GM23338 (cell line): ENCODE measurements around the gene C16orf86. TPM values are rescaled to one million over a fixed set of nuclear protein-coding genes. Genes with fewer than 3 reads are reported as not detected.

Source experiments
- ATAC-seq: fragments of 200-7000 bp; cut with Tn5 transposase; 3 replicates; pipeline ENCODE4 v1.9.1; 2020
- DNase-seq: peaks from one replicate; pipeline ENCODE4 v3.0.0-alpha.2; 2015; ENCODE audit warnings: low spot score
- H2AFZ ChIP-seq: fragments of 200-600 bp; sonication (generic); 2 replicates; pipeline ENCODE4 v1.8.0; 2016; ENCODE audit warnings: antibody characterized with exemption, mild to moderate bottlenecking, moderate library complexity
- H3F3A ChIP-seq: fragments of 200-600 bp; sonication (generic); replicated peaks from 2 replicates; pipeline ENCODE4 v1.8.0; 2017; ENCODE audit warnings: antibody characterized with exemption, mixed run types, low read depth
- H3K27ac ChIP-seq: fragments of 200-600 bp; sonication (generic); 2 replicates; pipeline ENCODE4 v1.6.1; 2016; ENCODE audit warnings: low read depth
- H3K27me3 ChIP-seq: fragments of 200-600 bp; sonication (generic); 2 replicates; pipeline ENCODE4 v1.8.0; 2016; ENCODE audit warnings: mild to moderate bottlenecking, mixed run types, moderate library complexity; ENCODE audit not compliant: insufficient read depth
- H3K36me3 ChIP-seq: fragments of 200-600 bp; sonication (generic); 2 replicates; pipeline ENCODE4 v1.8.0; 2016; ENCODE audit warnings: mild to moderate bottlenecking; ENCODE audit not compliant: insufficient read depth
- H3K4me1 ChIP-seq: fragments of 200-600 bp; sonication (generic); 2 replicates; pipeline ENCODE4 v1.8.0; 2016; ENCODE audit warnings: mild to moderate bottlenecking, moderate library complexity; ENCODE audit not compliant: insufficient read depth
- H3K4me2 ChIP-seq: fragments of 200-600 bp; sonication (generic); 2 replicates; pipeline ENCODE4 v1.7.1; 2017; ENCODE audit warnings: mixed run types
- H3K4me3 ChIP-seq: fragments of 200-600 bp; sonication (generic); 2 replicates; pipeline ENCODE4 v1.6.1; 2016; ENCODE audit warnings: mixed run types
- H3K79me2 ChIP-seq: fragments of 200-600 bp; sonication (generic); replicated peaks from 2 replicates; pipeline ENCODE4 v1.8.0; 2017; ENCODE audit warnings: mild to moderate bottlenecking; ENCODE audit not compliant: insufficient read depth
- H3K9me2 ChIP-seq: fragments of 200-600 bp; sonication (generic); 2 replicates; pipeline ENCODE4 v1.8.0; 2017; ENCODE audit not compliant: insufficient read depth
- H4K20me1 ChIP-seq: fragments of 200-600 bp; sonication (generic); replicated peaks from 2 replicates; pipeline ENCODE4 v1.8.0; 2017; ENCODE audit warnings: mild to moderate bottlenecking; ENCODE audit not compliant: insufficient read depth
- H3K27ac Mint-ChIP-seq: 2 replicates; pipeline ENCODE4 v1.8.0; 2020; ENCODE audit warnings: inconsistent platforms, mild to moderate bottlenecking, moderate library complexity, mixed read lengths
- H3K27me3 Mint-ChIP-seq: 3 replicates; pipeline ENCODE4 v1.8.0; 2022; ENCODE audit warnings: low read depth, mild to moderate bottlenecking, moderate library complexity, mixed read lengths, inconsistent platforms; ENCODE audit not compliant: insufficient read depth, poor library complexity
- H3K36me3 Mint-ChIP-seq: 3 replicates; pipeline ENCODE4 v1.8.0; 2021; ENCODE audit warnings: low read depth, mild to moderate bottlenecking, inconsistent platforms, moderate library complexity, mixed read lengths
- H3K4me1 Mint-ChIP-seq: 3 replicates; pipeline ENCODE4 v1.8.0; 2020; ENCODE audit warnings: mild to moderate bottlenecking, inconsistent platforms, mixed read lengths
- H3K4me3 Mint-ChIP-seq: 3 replicates; pipeline ENCODE4 v1.8.0; 2021; ENCODE audit warnings: moderate library complexity, mild to moderate bottlenecking, inconsistent platforms, mixed read lengths
- H3K9me3 Mint-ChIP-seq: 3 replicates; pipeline ENCODE4 v1.8.0; 2020; ENCODE audit warnings: moderate library complexity, mild to moderate bottlenecking, inconsistent platforms, mixed read lengths
- CREB1 ChIP-seq: fragments of 250-450 bp; sonication (Bioruptor Pico); IDR thresholded peaks from 2 replicates; pipeline ENCODE4 v1.5.0; 2020; ENCODE audit warnings: low read depth, mild to moderate bottlenecking, moderate library complexity
- ETS1 ChIP-seq: IDR thresholded peaks from 2 replicates; pipeline ENCODE4 v1.6.1; 2016; ENCODE audit warnings: antibody characterized with exemption
- EZH2 ChIP-seq: fragments of 200-600 bp; sonication (generic); IDR thresholded peaks from one replicate; pipeline ENCODE4 v1.8.0; 2017; ENCODE audit warnings: antibody characterized with exemption, mild to moderate bottlenecking, low read depth; ENCODE audit not compliant: unreplicated experiment
- EZH2phosphoT487 ChIP-seq: fragments of 200-600 bp; sonication (generic); IDR thresholded peaks from one replicate; pipeline ENCODE4 v1.8.1; 2018; ENCODE audit warnings: antibody characterized with exemption; ENCODE audit not compliant: unreplicated experiment
- JUNB ChIP-seq: IDR thresholded peaks from one replicate; pipeline ENCODE4 v1.6.1; 2016; ENCODE audit warnings: antibody characterized with exemption; ENCODE audit not compliant: unreplicated experiment
- NANOG ChIP-seq: IDR thresholded peaks from 2 replicates; pipeline ENCODE4 v1.6.1; 2016; ENCODE audit warnings: antibody characterized with exemption, borderline replicate concordance
- POLR2AphosphoS5 ChIP-seq: IDR thresholded peaks from 2 replicates; pipeline ENCODE4 v1.6.1; 2016; ENCODE audit warnings: antibody characterized with exemption, low read depth
- REST ChIP-seq: IDR thresholded peaks from one replicate; pipeline ENCODE4 v1.6.1; 2018; ENCODE audit warnings: antibody characterized with exemption; ENCODE audit not compliant: unreplicated experiment
- STAT1 ChIP-seq: IDR thresholded peaks from one replicate; pipeline ENCODE4 v1.6.1; 2016; ENCODE audit warnings: antibody characterized with exemption; ENCODE audit not compliant: unreplicated experiment
- ZNF114 ChIP-seq: fragments of 250-450 bp; sonication (Bioruptor Pico); IDR thresholded peaks from 2 replicates; pipeline ENCODE4 v1.5.0; 2020; ENCODE audit warnings: mild to moderate bottlenecking, moderate library complexity
- ZNF331 ChIP-seq: fragments of 250-450 bp; sonication (Bioruptor Pico); IDR thresholded peaks from 2 replicates; pipeline ENCODE4 v1.5.0; 2020; ENCODE audit warnings: low read depth, mild to moderate bottlenecking, moderate library complexity
- ZNF462 ChIP-seq: fragments of 250-450 bp; sonication (Bioruptor Pico); IDR thresholded peaks from 2 replicates; pipeline ENCODE4 v1.5.0; 2020; ENCODE audit warnings: mild to moderate bottlenecking, moderate library complexity
- polyA plus RNA-seq: library from polyadenylated mRNA; unstranded; fragments of >200 nt; fragmentation: Nextera tagmentation; extraction: Ambion mirVana; gene quantifications from 2 replicates; pipeline ENCODE4 v1.2.1, GENCODE V29; 2016
- total RNA-seq: library from RNA; depleted of rRNA; stranded (reverse); fragments of >200 nt; shearing (Covaris generic); gene quantifications from 2 replicates; pipeline ENCODE4 v1.2.3, GENCODE V29; 2014
- TF ChIP-seq, protein P1 (sequence below), 2 experiments: fragments of 200-600 bp in 1 of 2; sonication (generic) in 1 of 2; conservative IDR thresholded peaks; 2 replicates each; pipeline versions ENCODE4 v1.5.1 to v1.6.1; 2016 to 2017; ENCODE audit warnings: antibody characterized with exemption in 2 of 2, low read depth in 2 of 2, mild to moderate bottlenecking in 2 of 2, moderate library complexity in 1 of 2

The C16orf86 gene
- total and polyA plus RNA-seq, 2 experiments from 2014 or later, result 0.87 to 1.1 TPM

DNA sequence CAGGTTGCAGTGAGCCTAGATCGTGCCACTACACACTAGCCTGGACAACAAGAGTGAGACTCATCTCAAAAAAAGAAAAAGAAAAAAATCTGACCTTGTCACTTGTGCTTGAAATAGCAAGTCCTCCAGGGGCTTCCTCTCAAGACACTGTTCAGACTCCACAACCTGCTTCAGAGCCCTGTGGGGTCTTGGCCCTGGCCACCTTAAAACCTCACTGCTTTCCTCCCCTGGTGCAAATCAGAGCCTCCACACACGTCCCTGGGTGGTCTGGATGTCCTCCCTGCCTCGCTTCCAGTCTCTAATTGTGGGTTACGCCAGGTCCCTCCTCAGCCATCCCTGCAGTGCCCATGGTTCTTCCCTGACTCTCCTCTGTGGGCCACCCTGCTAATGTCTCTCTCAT lies 11.3 kb upstream of the C16orf86 start:
- no peaks in the 10 kb centered on the region; the same call in 1 of the 2 replicates for H3K4me1 ChIP-seq
- no peaks in the 10 kb centered on the region; the same call in 1 of the 2 replicates for H4K20me1 ChIP-seq
- no peaks in the 10 kb centered on the region for H3K9me2 ChIP-seq
- H3K27me3 ChIP-seq, result peaks cover 37% of the 10 kb centered on the region
- Mint-ChIP-seq H3K36me3 (peaks cover 9% of the 10 kb centered on the region; the same call in 1 of the 3 replicates), H3K4me1 (peaks cover 8% of the 10 kb centered on the region), H3K27me3 (peaks cover 52% of the 10 kb centered on the region), H3K9me3 (no peaks in the 10 kb centered on the region), H3K4me3 (no peak overlapping the region; the same call in 2 of the 3 replicates), H3K27ac (no peak overlapping the region)
- TF ChIP-seq NANOG (no peak), POLR2AphosphoS5 (no peak), STAT1 (no peak), ZNF462 (no peak), JUNB (no peak), CREB1 (CRISPR knock-in tag) (no peak), ETS1 (no peak), ZNF331 (CRISPR knock-in tag) (no peak), ZNF114 (CRISPR knock-in tag) (no peak), EZH2phosphoT487 (no peak), EZH2 (no peak), REST (no peak)
- TF ChIP-seq, protein P1, sequence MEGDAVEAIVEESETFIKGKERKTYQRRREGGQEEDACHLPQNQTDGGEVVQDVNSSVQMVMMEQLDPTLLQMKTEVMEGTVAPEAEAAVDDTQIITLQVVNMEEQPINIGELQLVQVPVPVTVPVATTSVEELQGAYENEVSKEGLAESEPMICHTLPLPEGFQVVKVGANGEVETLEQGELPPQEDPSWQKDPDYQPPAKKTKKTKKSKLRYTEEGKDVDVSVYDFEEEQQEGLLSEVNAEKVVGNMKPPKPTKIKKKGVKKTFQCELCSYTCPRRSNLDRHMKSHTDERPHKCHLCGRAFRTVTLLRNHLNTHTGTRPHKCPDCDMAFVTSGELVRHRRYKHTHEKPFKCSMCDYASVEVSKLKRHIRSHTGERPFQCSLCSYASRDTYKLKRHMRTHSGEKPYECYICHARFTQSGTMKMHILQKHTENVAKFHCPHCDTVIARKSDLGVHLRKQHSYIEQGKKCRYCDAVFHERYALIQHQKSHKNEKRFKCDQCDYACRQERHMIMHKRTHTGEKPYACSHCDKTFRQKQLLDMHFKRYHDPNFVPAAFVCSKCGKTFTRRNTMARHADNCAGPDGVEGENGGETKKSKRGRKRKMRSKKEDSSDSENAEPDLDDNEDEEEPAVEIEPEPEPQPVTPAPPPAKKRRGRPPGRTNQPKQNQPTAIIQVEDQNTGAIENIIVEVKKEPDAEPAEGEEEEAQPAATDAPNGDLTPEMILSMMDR (conservative IDR thresholded peaks at IDR 0.05; ENCODE audit: low read depth in 2 of 2), result no peak
- DNase-seq (no peak), ATAC-seq (no peak)
- H3K27ac ChIP-seq, result no peak overlapping the region
- no peak overlapping the region for H3K4me3 ChIP-seq
- no peak overlapping the region for H2AFZ ChIP-seq
- no peak overlapping the region for H3K4me2 ChIP-seq
- no peaks in the 10 kb centered on the region for H3K79me2 ChIP-seq
- peaks cover 5% of the 10 kb centered on the region; the same call in 1 of the 2 replicates for H3F3A ChIP-seq
- H3K36me3 ChIP-seq, result no peaks in the 10 kb centered on the region
